Lower lobe of right lung (tissue), 2 donors: ENCODE data around the gene MAGI3. TPM values are rescaled to one million over a fixed set of nuclear protein-coding genes. Genes with fewer than 3 reads are reported as not detected.

ENCODE experiments used
- ATAC-seq, 2 donors: fragments of 200-7000 bp; cut with Tn5 transposase; one replicate each; pipeline ENCODE4 v1.9.1; 2020 to 2022; ENCODE audit warnings: mild to moderate bottlenecking in 2 of 2, moderate library complexity in 2 of 2
- DNase-seq: peaks from one replicate; pipeline ENCODE4 v3.0.0-alpha.2; 2020
- H3K27ac ChIP-seq: fragments of 200-600 bp; one replicate; pipeline ENCODE4 v1.8.0; 2022
- H3K27me3 ChIP-seq: fragments of 200-600 bp; one replicate; pipeline ENCODE4 v1.8.0; 2022; ENCODE audit warnings: low read depth
- H3K36me3 ChIP-seq: fragments of 200-600 bp; one replicate; pipeline ENCODE4 v1.8.0; 2022; ENCODE audit warnings: mild to moderate bottlenecking
- H3K4me1 ChIP-seq: fragments of 200-600 bp; one replicate; pipeline ENCODE4 v1.8.0; 2022
- H3K4me3 ChIP-seq: fragments of 200-600 bp; one replicate; pipeline ENCODE4 v1.8.0; 2022; ENCODE audit warnings: mild to moderate bottlenecking
- H3K9me3 ChIP-seq: fragments of 200-600 bp; one replicate; pipeline ENCODE4 v1.8.0; 2022
- CTCF ChIP-seq: fragments of 200-600 bp; IDR thresholded peaks from one replicate; pipeline ENCODE4 v1.8.0; 2022; ENCODE audit warnings: antibody characterized with exemption, mild to moderate bottlenecking
- intact Hi-C: fragments of 100-400 bp; cut with DNase I; formaldehyde crosslinking; loops from one replicate; pipeline ENCODE4 v1.11.0; 2022
- total RNA-seq: library from RNA; stranded (reverse); fragmentation: NEBNext Ultra II Directional; extraction: Animal tissue kit (Norgen Biotek cat#: 25700); gene quantifications from one replicate; pipeline ENCODE4 v1.2.1, GENCODE V29; 2021
- donor health status: DM: no; HTN: yes; CAD: no; lungs with severe emphysema.

The MAGI3 gene
- total RNA-seq, 1 donor from 2014 or later = 69.9 TPM

GRCh38 chr1:113370868-113371267 lies 19.4 kb upstream of the MAGI3 start:
- H3K9me3 ChIP-seq = no peaks in the 10 kb centered on the region
- DNase-seq (no peak), ATAC-seq (no peak)
- TF ChIP-seq CTCF = no peak
- no peaks in the 10 kb centered on the region for H3K36me3 ChIP-seq
- H3K4me3 ChIP-seq = no peak overlapping the region
- H3K27me3 ChIP-seq = no peaks in the 10 kb centered on the region
- no peak overlapping the region for H3K27ac ChIP-seq
- no peaks in the 10 kb centered on the region for H3K4me1 ChIP-seq
- intact Hi-C loops = no loop called here

- Histone ChIP-seq H3K27me3 (no peaks in the 10 kb centered on the region), H3K27ac (no peak overlapping the region), H3K9me3 (no peaks in the 10 kb centered on the region), H3K4me1 (no peaks in the 10 kb centered on the region), H3K36me3 (no peaks in the 10 kb centered on the region), H3K4me3 (no peak overlapping the region)
- DNase-seq (no peak), ATAC-seq (no peak)
- TF ChIP-seq CTCF = no peak
- intact Hi-C loops = no loop called here
These were observed 17.8 kb upstream of the MAGI3 start for GRCh38 chr1:113372546-113372945.

DNA sequence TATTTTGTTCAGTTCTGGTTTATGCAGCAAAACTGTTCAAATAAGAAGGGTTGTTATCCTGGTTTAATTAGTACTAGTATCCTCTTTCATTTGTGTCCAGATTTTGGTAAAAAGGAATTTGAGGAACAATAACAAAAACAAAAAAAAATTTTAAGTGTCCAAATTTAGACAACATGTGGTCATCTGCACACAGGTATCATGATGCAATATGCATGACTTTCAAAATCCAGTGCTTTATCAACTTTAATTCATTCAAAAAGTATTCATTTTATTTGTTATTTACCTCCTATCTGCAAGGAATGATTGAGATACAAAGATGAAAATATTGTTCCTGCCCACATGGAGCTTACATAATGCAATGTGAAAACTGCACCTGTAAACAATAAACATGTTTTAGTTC lies 16.7 kb upstream of the MAGI3 start:
- H3K27me3 ChIP-seq = no peaks in the 10 kb centered on the region
- no peak for ATAC-seq

DNA sequence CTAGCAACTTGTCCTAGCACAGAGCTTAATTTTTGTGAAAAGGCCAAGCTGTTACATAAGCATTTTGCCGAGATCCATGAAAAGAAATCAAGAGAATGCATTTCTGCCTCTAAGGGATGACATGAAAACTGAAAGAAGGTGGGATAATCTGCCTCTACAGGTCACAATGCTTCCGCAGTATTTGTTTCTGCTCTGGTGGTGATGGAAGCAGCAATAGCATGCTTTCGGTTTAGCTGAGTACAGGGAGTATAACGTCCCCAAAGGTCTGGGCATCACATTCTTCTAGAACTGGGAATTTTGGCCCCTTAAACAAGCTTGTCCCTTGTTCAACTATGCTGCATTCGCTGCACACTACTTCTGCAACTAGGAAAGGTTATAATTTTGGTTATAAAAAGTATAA lies 14.4 kb upstream of the MAGI3 start:
- no peak overlapping the region for H3K4me3 ChIP-seq
- DNase-seq (no peak), ATAC-seq (no peak)
- H3K4me1 ChIP-seq = no peaks in the 10 kb centered on the region
- no peaks in the 10 kb centered on the region for H3K9me3 ChIP-seq
- H3K27me3 ChIP-seq = no peaks in the 10 kb centered on the region
- no peaks in the 10 kb centered on the region for H3K36me3 ChIP-seq
- TF ChIP-seq CTCF = no peak
- intact Hi-C loops = no loop called here
- no peak overlapping the region for H3K27ac ChIP-seq

More for the DNA sequence above, 16.7 kb upstream of the MAGI3 start:
- no peak for TF ChIP-seq CTCF
- no peak for DNase-seq
- no peak overlapping the region for H3K4me3 ChIP-seq
- H3K9me3 ChIP-seq = no peaks in the 10 kb centered on the region
- no peak overlapping the region for H3K27ac ChIP-seq
- no peaks in the 10 kb centered on the region for H3K4me1 ChIP-seq
- intact Hi-C loops = no loop called here
- no peaks in the 10 kb centered on the region for H3K36me3 ChIP-seq

DNA sequence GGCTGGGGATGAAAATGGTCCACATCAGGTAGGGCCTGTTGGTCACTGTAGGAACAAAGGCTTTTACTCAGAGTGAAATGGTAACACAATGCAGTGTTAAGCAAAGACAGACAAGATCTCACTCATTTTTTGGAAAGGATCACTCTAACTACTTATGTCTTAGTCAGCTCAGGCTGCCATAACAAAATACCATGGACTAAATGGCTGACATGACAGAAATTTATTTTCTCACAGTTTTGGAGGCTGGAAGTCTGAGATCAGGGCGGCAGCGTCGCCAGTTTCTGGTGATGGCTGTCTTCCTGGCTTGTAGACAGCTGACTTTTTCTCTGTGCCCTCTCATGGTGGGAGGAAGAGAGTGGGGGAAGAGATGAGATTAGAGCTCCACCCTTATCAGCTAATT lies 10.2 kb upstream of the MAGI3 start:
- Histone ChIP-seq H3K9me3 (no peaks in the 10 kb centered on the region), H3K27ac (no peak overlapping the region), H3K4me3 (no peak overlapping the region), H3K4me1 (no peaks in the 10 kb centered on the region), H3K27me3 (no peaks in the 10 kb centered on the region), H3K36me3 (no peaks in the 10 kb centered on the region)
- no peak for TF ChIP-seq CTCF
- intact Hi-C loops = no loop called here
- no peak for ATAC-seq
- DNase-seq = no peak
